SK-N-SH (cell line): Measurements from ENCODE around the gene ZNF606.

Experiments used
- CHD2 ChIP-seq: fragments of 150-350 bp; IDR thresholded peaks from 2 replicates; pipeline ENCODE4 v1.6.1; 2018; ENCODE audit warnings: low read length; ENCODE audit not compliant: partially characterized antibody
- CTCF ChIP-seq: fragments of 200-600 bp; sonication (generic); IDR thresholded peaks from 2 replicates; pipeline ENCODE4 v1.6.1; 2017; ENCODE audit warnings: antibody characterized with exemption, mild to moderate bottlenecking, moderate library complexity
- EP300 ChIP-seq, 2 experiments: IDR thresholded peaks; 2 replicates each; pipeline versions ENCODE4 v1.4.0 to v1.6.1; 2012; ENCODE audit warnings: borderline replicate concordance in 1 of 2, low read depth in 1 of 2, low read length in 1 of 2
- FOXJ3 ChIP-seq: sonication (generic); formaldehyde crosslinking; IDR thresholded peaks from 2 replicates; pipeline ENCODE4 v1.5.1; 2020; ENCODE audit warnings: mild to moderate bottlenecking, missing genetic modification reagents
- IRF3 ChIP-seq: fragments of 150-350 bp; IDR thresholded peaks from 2 replicates; pipeline ENCODE4 v1.6.1; 2016; ENCODE audit warnings: mild to moderate bottlenecking, low read depth, low read length
- NRF1 ChIP-seq: IDR thresholded peaks from 2 replicates; pipeline ENCODE4 v1.6.1; 2012; ENCODE audit warnings: low read depth, mild to moderate bottlenecking, low read length
- PBX3 ChIP-seq: IDR thresholded peaks from 2 replicates; pipeline ENCODE4; 2012
- POLR2AphosphoS5 ChIP-seq: IDR thresholded peaks from 2 replicates; pipeline ENCODE4 v1.6.1; 2012; ENCODE audit warnings: low read depth, low read length
- REST ChIP-seq: IDR thresholded peaks from 2 replicates; pipeline ENCODE4 v1.6.1; 2012; ENCODE audit warnings: mild to moderate bottlenecking, low read depth, low read length, moderate library complexity
- RFX5 ChIP-seq: IDR thresholded peaks from 2 replicates; pipeline ENCODE4 v1.6.1; 2012; ENCODE audit warnings: mild to moderate bottlenecking, improper control_type of control experiment, low read length
- SMC3 ChIP-seq: IDR thresholded peaks from 2 replicates; pipeline ENCODE4 v1.6.1; 2012; ENCODE audit warnings: low read depth, low read length, improper control_type of control experiment

GRCh38 chr19:58003174-58003828 is 681 bp upstream of the ZNF606 start:
- TF ChIP-seq EP300 (IDR thresholded peaks at IDR 0.05; ENCODE audit: borderline replicate concordance in 1 of 2, low read depth in 1 of 2, low read length in 1 of 2) (no peak), REST (no peak), PBX3 (no peak), FOXJ3 (CRISPR knock-in tag) (no peak), CHD2 (no peak), NRF1 (no peak), CTCF (no peak), SMC3 (no peak), IRF3 (no peak), RFX5 (no peak), POLR2AphosphoS5 (no peak)
